KMS-11 (cell line): ENCODE data around the gene KL.

Experiments
- H2AFZ ChIP-seq: fragments of 200-600 bp; sonication (generic); 2 replicates; pipeline ENCODE4 v1.6.1; 2016; ENCODE audit warnings: antibody characterized with exemption, mixed run types, low read depth
- H3K27ac ChIP-seq: fragments of 200-600 bp; sonication (generic); 2 replicates; pipeline ENCODE4 v1.6.1; 2016; ENCODE audit warnings: mild to moderate bottlenecking, mixed run types
- H3K27me3 ChIP-seq: fragments of 200-600 bp; sonication (generic); 2 replicates; pipeline ENCODE4 v1.6.1; 2017; ENCODE audit warnings: mild to moderate bottlenecking, low read depth, mixed run types, moderate library complexity; ENCODE audit not compliant: insufficient read depth
- H3K36me3 ChIP-seq: fragments of 200-600 bp; sonication (generic); 2 replicates; pipeline ENCODE4 v1.6.1; 2017; ENCODE audit warnings: mild to moderate bottlenecking, mixed run types; ENCODE audit not compliant: insufficient read depth
- H3K4me1 ChIP-seq: fragments of 200-600 bp; sonication (generic); 2 replicates; pipeline ENCODE4 v1.6.1; 2016; ENCODE audit warnings: mild to moderate bottlenecking, low read depth, mixed run types; ENCODE audit not compliant: poor library complexity, severe bottlenecking
- H3K4me2 ChIP-seq: fragments of 200-600 bp; sonication (generic); 2 replicates; pipeline ENCODE4 v1.7.0; 2016; ENCODE audit warnings: mild to moderate bottlenecking, mixed run types
- H3K4me3 ChIP-seq: fragments of 200-600 bp; sonication (generic); IDR thresholded peaks from 2 replicates; pipeline ENCODE4 v1.6.1; 2017; ENCODE audit warnings: low read depth, low read length, mixed read lengths; ENCODE audit not compliant: insufficient read depth
- H3K79me2 ChIP-seq: fragments of 200-600 bp; sonication (generic); 2 replicates; pipeline ENCODE4 v1.6.1; 2016; ENCODE audit warnings: low read depth, mixed run types; ENCODE audit not compliant: insufficient read depth
- H3K9ac ChIP-seq: fragments of 200-600 bp; sonication (generic); 2 replicates; pipeline ENCODE4 v1.6.1; 2016; ENCODE audit warnings: mild to moderate bottlenecking, mixed run types
- H4K20me1 ChIP-seq: fragments of 200-600 bp; sonication (generic); 2 replicates; pipeline ENCODE4 v1.6.1; 2016; ENCODE audit warnings: mild to moderate bottlenecking, mixed run types; ENCODE audit not compliant: insufficient read depth
- TF ChIP-seq, protein P1 (sequence below): fragments of 200-600 bp; sonication (generic); conservative IDR thresholded peaks from 2 replicates; pipeline ENCODE4 v1.6.1; 2017; ENCODE audit warnings: low read depth, mild to moderate bottlenecking, antibody characterized with exemption, low read length, moderate library complexity, mixed read lengths

The KL gene

DNA sequence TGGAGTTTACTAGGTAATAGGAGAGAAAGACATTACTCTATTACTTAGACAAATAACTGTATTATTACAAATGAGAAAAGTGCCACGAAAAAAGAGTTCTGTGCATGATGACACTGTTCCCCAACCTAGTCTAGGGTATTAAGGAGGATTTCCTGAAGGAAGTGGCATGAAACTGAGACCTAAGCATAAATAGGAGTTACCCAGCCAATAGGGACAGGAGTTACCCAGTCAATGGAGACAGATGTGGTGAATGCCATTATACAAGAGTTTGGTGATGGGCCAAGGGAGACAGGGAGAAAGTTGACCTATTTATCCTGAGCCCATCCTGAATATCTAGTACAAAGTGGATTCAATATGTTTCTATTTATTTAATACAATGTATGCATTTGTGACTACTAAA, 65.4 kb downstream of the KL start:
- Histone ChIP-seq H3K79me2 (no peaks in the 10 kb centered on the region), H3K4me1 (no peaks in the 10 kb centered on the region), H3K4me3 (no peak overlapping the region), H3K36me3 (no peaks in the 10 kb centered on the region), H4K20me1 (no peaks in the 10 kb centered on the region), H3K9ac (no peak overlapping the region), H2AFZ (no peak overlapping the region), H3K4me2 (no peak overlapping the region), H3K27me3 (no peaks in the 10 kb centered on the region), H3K27ac (no peak overlapping the region)
- TF ChIP-seq, protein P1, sequence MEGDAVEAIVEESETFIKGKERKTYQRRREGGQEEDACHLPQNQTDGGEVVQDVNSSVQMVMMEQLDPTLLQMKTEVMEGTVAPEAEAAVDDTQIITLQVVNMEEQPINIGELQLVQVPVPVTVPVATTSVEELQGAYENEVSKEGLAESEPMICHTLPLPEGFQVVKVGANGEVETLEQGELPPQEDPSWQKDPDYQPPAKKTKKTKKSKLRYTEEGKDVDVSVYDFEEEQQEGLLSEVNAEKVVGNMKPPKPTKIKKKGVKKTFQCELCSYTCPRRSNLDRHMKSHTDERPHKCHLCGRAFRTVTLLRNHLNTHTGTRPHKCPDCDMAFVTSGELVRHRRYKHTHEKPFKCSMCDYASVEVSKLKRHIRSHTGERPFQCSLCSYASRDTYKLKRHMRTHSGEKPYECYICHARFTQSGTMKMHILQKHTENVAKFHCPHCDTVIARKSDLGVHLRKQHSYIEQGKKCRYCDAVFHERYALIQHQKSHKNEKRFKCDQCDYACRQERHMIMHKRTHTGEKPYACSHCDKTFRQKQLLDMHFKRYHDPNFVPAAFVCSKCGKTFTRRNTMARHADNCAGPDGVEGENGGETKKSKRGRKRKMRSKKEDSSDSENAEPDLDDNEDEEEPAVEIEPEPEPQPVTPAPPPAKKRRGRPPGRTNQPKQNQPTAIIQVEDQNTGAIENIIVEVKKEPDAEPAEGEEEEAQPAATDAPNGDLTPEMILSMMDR = no peak

DNA sequence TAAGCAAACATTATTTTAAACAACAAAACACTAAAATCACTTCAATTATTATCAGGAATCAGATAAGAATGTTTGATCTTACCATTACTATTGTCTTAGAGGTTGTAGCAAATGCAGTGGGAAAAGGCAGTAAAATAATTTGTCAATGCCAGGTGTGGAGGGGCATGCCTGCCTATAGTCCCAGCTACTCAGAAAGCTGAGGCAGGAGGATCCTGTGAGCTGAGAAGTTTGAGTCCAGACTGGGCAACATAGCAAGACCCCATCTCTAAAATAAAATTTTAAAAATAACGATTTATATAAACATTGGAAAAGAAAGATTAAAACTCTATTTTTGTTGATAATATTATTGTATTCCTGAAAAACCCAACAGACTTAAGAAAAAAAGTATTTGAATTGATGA, 66.8 kb downstream of the KL start:
- TF ChIP-seq, protein P1 = no peak
- Histone ChIP-seq H3K27ac (no peak overlapping the region), H2AFZ (no peak overlapping the region), H3K4me3 (no peak overlapping the region), H3K9ac (no peak overlapping the region), H4K20me1 (no peaks in the 10 kb centered on the region), H3K36me3 (no peaks in the 10 kb centered on the region), H3K79me2 (no peaks in the 10 kb centered on the region), H3K4me2 (no peak overlapping the region), H3K4me1 (no peaks in the 10 kb centered on the region), H3K27me3 (no peaks in the 10 kb centered on the region)

DNA sequence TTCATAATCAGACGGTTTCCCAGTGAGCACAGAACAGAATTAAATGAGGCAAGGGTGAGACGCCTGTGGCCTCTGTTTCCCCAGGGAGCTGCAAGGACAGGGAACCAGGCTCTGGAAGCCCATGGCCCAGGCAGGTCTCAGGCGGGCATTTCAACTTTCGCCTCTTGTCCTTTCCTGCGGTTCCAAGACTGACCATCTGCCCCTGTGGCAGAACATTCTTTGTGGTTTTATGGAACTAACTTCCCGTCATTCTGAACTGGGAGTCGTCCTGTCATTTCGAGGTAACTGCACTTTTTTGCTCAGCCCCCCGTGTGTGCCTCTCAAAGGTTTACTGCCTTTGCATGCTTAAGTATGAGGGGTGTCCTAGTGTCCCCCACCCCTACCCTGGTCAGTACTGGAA, 70.9 kb downstream of the KL start:
- Histone ChIP-seq H3K36me3 (no peaks in the 10 kb centered on the region), H3K27me3 (no peaks in the 10 kb centered on the region), H3K4me1 (no peaks in the 10 kb centered on the region), H3K4me2 (no peak overlapping the region), H3K9ac (no peak overlapping the region), H2AFZ (no peak overlapping the region), H3K27ac (no peak overlapping the region), H4K20me1 (no peaks in the 10 kb centered on the region), H3K4me3 (no peak overlapping the region), H3K79me2 (no peaks in the 10 kb centered on the region)
- TF ChIP-seq, protein P1 = no peak

DNA sequence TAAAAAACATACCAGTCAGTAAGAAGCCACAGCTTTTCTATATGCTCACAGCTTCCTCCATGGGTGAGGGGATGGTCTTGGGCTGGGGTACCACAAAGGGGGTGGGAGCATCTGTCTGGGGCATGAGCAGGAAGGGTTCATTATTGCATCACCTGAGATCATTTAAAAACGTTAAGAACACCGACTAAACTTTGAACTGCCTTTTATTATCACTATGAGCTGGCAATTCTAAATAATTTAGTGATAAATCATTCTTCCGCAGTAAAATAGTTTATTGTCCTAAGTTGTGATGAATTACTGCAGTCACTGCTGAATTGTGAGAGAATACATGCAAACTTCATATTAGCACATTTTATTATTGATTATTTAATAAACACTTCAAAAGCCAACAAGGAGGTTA, 71.6 kb downstream of the KL start:
- Histone ChIP-seq H3K27me3 (no peaks in the 10 kb centered on the region), H4K20me1 (no peaks in the 10 kb centered on the region), H3K36me3 (no peaks in the 10 kb centered on the region), H3K9ac (no peak overlapping the region), H3K4me1 (no peaks in the 10 kb centered on the region), H3K4me2 (no peak overlapping the region), H3K27ac (no peak overlapping the region), H3K79me2 (no peaks in the 10 kb centered on the region), H2AFZ (no peak overlapping the region), H3K4me3 (no peak overlapping the region)
- TF ChIP-seq, protein P1 = no peak

DNA sequence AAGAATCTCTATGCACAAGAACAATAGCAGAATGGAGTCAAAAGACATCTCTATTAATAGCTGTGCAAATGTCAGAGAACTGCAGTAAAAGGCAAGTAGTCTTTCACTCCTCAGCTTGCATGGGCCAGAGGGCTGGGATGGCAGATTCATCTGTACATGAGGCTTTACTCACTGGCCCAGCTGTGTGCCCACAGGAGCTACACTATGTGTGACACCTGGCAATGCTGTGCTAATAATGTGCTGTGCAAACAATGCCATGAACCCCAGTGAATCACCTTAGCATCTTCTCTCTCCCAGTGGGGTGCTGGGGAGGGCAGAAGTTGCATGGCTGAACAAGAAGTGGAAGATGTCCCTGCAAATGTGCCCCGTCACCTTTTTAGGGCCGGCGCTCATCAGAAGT, 73.1 kb downstream of the KL start:
- Histone ChIP-seq H3K79me2 (no peaks in the 10 kb centered on the region), H3K4me2 (no peak overlapping the region), H3K9ac (no peak overlapping the region), H3K27ac (no peak overlapping the region), H3K36me3 (no peaks in the 10 kb centered on the region), H3K4me1 (no peaks in the 10 kb centered on the region), H3K4me3 (no peak overlapping the region), H3K27me3 (no peaks in the 10 kb centered on the region), H2AFZ (no peak overlapping the region), H4K20me1 (no peaks in the 10 kb centered on the region)
- TF ChIP-seq, protein P1 = no peak
